ENCODE results near the gene TMEM217. TPM values are rescaled to one million over a fixed set of nuclear protein-coding genes. Genes with fewer than 3 reads are reported as not detected.

TMEM217 gene
- total RNA-seq, 1 experiment from 2014 or later, result 1.2 TPM

DNA sequence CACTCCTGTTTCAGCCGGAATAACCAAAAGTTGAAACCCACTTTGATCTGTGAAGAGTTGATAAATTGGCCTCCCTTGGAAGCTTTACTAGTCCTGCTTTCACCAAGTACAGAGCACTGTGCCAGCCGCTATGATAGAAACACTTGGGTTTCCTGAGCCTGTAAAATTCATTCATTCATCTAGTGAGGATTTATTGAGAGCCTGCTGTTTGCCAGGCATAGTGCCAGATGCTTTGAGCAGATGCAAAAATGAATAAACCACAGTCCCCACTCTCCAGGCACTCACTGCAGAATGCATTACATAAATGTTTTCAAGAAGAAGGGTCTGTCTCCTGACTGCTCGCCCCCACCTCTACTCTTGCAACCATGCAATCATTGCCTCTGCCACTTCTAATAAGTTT is 25.3 kb upstream of the TMEM217 start:
- DNase-seq (ENCODE audit: low spot score), result peak; percentile 52
- in situ Hi-C loops (cut with HindIII; ENCODE audit: low sequenced_read_pairs), result no loop called here

GRCh38 chr6:37282371-37282770 is 24.4 kb upstream of the TMEM217 start:
- DNase-seq (ENCODE audit: low spot score), result no peak
- in situ Hi-C loops (cut with HindIII; ENCODE audit: low sequenced_read_pairs), result no loop called here

DNA sequence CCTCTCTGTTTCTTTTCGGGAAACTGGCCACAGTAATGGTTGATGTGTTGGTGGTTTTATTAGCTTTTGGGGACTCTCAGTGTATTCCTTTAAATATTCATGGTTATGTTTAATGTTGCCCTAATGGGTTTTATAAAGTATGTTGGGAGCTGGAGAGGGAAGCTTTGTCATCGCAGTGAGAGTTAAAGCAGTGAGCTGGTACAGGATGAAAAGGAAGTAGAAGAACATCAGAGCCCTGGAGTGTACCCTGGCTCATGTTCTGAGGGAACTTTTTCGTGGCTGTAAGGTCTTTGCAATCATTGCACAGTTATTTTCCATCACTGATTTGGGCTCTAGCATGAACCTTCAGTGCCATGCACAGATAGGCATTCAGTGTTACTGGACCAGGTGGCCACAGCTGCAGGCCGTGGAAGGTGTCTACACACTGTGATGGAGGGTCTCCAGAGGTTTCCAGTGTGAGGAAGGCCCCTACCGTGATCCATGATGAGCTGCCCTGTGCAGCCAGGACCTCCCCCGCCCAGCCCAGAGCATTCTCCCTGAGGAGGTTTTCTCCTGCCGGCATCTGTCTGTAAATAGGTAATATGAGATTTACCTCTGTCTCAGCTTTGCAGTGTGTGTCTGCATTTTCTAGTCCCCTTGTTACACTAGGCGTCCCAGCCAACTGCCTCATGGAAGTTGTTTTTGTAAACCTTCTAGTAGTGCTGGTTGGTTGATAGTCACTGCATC is 22.4 kb upstream of the TMEM217 start:
- in situ Hi-C loops (cut with HindIII; ENCODE audit: low sequenced_read_pairs), result no loop called here
- no peak for DNase-seq (ENCODE audit: low spot score)

DNA sequence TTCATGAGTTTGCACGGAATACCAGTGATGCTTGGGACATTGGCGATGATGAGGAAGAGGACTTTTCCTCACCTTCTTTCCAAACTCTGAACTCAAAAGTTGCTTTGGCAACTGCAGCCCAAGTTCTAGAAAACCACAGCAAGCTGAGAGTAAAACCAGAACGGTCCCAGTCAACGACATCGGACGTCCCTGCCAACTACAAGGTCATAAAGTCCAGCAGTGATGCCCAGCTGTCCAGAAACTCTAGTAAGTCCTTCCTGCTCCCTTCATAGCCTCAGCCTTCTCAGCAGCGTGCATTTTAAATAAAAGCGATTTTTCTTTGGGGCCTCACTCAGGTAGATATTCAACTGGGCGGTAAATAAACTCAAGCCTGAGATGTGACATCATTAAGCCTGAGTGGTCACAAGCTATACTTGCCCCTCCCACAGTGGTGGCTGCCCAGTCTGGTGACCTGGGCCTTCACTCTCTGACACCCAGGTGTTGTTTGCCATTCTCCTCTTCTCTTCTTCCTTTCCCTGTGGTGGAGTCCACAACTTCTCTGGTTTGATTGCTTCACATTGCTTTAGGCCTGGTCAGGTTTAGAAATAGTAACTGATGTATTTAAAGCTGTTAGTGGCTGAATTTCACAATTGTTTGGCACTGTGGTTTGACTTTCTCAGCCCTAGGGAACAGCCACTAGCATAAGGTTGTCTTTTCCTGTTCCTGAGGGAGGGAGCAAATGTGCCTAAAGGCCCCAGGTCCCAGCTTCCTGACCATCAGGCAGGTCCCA is 21.6 kb upstream of the TMEM217 start:
- in situ Hi-C loops (cut with HindIII; ENCODE audit: low sequenced_read_pairs), result no loop called here
- DNase-seq (ENCODE audit: low spot score), result no peak

- in situ Hi-C loops (cut with HindIII; ENCODE audit: low sequenced_read_pairs), result no loop called here
- DNase-seq (ENCODE audit: low spot score), result no peak
Measured at GRCh38 chr6:37277001-37277409, 19.1 kb upstream of the TMEM217 start.

DNA sequence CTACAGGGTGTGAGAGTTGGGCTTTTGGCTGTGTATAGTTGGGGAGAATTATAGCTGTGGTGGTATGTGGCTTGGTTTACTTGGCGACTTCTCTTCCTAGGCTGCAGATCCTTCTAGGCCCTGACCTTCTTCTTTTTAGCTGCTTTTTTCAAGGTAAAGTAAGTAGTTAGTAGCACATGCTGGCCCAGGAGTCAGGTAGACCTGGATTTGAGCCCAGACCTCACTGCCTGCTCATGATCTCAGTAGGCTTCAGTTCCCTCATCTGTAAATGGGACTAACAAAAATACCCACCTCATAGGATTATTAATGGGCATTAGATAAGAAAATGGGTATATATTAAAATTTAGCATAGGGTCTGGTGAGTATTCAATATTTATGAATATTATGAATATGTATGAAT is 17.4 kb upstream of the TMEM217 start:
- DNase-seq (ENCODE audit: low spot score), result no peak
- in situ Hi-C loops (cut with HindIII; ENCODE audit: low sequenced_read_pairs), result no loop called here

DNA sequence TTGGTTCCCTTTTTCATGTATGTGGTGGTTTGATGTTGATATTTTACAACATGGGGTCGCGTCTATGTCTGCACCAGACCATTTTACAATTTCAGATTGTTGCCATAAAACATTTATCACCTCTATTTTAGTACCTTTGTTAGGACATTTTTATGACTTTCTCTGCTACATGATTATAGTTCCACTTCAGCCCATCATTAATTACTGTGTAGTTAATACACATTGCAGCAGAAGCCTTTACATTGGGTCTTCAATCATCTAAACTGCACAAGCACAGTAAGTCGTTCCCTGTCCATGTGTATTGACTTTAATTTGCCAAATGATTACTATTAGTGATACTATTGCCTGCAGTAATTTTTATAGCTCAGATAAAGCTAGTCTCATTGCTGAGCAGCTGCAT is 15.7 kb upstream of the TMEM217 start:
- no peak for DNase-seq (ENCODE audit: low spot score)
- in situ Hi-C loops (cut with HindIII; ENCODE audit: low sequenced_read_pairs), result no loop called here

- no peak for DNase-seq (ENCODE audit: low spot score)
- in situ Hi-C loops (cut with HindIII; ENCODE audit: low sequenced_read_pairs), result no loop called here
Measured at GRCh38 chr6:37272834-37273566, 15.1 kb upstream of the TMEM217 start.

GRCh38 chr6:37269105-37269504 is 11.2 kb upstream of the TMEM217 start:
- in situ Hi-C loops (cut with HindIII; ENCODE audit: low sequenced_read_pairs), result no loop called here
- DNase-seq (ENCODE audit: low spot score), result no peak

DNA sequence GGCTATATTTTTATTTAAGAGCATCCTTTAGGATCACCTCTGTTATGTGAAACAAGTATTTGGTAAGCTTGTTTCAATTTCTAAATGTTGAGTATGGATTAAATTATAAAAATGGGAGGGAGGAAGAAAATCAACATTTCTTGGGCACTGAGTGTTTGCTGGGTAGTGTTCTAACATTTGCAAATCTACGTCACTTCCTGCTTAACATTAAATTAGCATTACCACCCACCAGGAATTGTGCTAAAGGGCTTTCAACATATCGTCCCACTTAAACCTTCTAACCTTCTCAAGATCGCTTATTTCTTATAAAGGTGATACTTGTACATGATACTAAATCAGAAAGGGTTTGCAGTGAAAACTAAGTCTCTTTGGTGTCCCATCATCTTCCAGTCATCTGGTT is 7.9 kb upstream of the TMEM217 start:
- in situ Hi-C loops (cut with HindIII; ENCODE audit: low sequenced_read_pairs), result no loop called here
- DNase-seq (ENCODE audit: low spot score), result no peak

DNA sequence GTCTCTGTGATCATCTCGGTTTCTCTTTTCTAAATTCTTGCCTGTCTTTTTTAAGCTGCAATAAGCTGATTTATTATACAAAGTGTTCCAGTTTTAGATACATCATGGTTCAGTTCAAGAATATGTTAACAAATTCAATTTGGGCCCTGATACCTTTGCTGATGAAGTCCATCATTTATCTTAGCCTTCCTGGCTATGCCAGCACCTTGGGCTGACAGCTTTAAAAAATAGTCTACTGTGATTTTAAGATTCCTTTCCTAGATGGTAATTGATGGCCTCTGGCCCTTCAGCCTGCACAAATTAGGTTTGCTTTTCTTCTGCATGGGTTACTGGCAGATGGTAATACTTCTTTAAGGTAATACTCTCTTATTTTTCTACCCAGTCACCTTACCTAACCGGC is 7.1 kb upstream of the TMEM217 start:
- in situ Hi-C loops (cut with HindIII; ENCODE audit: low sequenced_read_pairs), result no loop called here
- DNase-seq (ENCODE audit: low spot score), result no peak

DNA sequence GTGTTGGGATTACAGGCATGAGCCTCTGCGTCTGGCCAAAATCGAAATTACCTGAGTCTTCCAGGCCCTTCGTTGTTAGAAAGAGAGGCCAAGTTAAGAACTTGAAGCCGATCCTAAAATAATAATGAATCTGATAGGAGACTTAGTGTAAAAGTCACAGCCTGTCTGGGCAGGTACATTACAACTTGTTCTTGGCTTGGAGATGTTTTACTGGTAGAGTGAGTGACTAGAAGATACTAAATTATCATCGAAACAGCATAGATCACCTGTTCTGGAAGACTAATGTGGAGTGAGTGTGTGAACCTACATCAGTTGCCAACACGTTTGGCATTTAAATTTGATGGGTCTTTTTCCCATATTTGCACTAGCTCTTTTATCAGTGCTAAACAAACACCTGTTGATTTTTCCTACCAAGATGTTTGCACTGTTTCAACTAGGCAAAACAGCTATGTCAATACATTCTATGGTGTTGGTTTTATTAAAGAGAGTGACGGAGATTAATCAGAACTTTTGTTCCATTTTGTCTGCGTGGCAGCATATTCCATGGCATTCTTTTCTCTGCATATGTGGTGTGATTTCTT is 4.6 kb upstream of the TMEM217 start:
- no peak for DNase-seq (ENCODE audit: low spot score)
- in situ Hi-C loops (cut with HindIII; ENCODE audit: low sequenced_read_pairs), result no loop called here

DNA sequence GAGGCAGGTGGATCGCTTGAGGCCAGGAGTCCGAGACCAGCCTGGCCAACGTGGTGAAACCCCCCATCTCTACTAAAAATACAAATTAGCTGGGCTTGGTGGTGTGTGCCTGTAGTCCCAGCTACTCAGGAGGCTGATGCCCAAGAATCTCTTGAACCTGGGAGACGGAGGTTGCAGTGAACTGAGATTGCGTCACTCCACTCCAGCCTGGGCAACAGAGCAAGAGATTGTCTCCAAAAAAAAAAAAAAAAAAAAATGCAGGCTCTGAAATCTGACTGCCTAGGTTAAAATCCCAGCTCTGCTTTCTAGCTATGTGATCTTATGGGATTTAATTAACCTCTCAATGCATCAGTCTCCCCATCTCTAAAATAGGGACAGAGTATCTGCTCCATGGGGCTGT is 3.3 kb upstream of the TMEM217 start:
- no peak for DNase-seq (ENCODE audit: low spot score)
- in situ Hi-C loops (cut with HindIII; ENCODE audit: low sequenced_read_pairs), result no loop called here

- DNase-seq (ENCODE audit: low spot score), result no peak
- in situ Hi-C loops (cut with HindIII; ENCODE audit: low sequenced_read_pairs), result no loop called here
Measured at GRCh38 chr6:37260444-37260843, 2.5 kb upstream of the TMEM217 start.

GRCh38 chr6:37260040-37260439 is 2.1 kb upstream of the TMEM217 start:
- no peak for DNase-seq (ENCODE audit: low spot score)
- in situ Hi-C loops (cut with HindIII; ENCODE audit: low sequenced_read_pairs), result no loop called here

DNA sequence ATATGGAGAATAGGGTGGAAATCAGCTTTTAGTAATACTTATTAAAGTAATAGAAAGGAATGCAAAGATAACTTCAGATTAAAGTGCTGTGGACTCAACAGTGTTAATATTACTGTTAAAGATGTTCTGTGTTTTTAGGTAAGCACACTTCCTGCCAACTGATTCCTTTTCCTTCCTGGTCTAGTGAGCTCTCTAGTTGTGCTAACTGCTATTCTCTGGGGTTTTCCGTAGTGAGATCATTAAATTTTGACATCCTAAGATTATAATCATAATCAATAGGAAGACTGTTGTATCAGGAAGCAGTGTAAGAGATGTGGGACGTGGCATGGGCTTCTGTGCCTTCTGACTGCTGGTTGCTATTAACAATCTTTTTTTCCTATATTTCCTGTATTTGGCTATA is 1.2 kb upstream of the TMEM217 start:
- no peak for DNase-seq (ENCODE audit: low spot score)
- in situ Hi-C loops (cut with HindIII; ENCODE audit: low sequenced_read_pairs), result no loop called here

DNA sequence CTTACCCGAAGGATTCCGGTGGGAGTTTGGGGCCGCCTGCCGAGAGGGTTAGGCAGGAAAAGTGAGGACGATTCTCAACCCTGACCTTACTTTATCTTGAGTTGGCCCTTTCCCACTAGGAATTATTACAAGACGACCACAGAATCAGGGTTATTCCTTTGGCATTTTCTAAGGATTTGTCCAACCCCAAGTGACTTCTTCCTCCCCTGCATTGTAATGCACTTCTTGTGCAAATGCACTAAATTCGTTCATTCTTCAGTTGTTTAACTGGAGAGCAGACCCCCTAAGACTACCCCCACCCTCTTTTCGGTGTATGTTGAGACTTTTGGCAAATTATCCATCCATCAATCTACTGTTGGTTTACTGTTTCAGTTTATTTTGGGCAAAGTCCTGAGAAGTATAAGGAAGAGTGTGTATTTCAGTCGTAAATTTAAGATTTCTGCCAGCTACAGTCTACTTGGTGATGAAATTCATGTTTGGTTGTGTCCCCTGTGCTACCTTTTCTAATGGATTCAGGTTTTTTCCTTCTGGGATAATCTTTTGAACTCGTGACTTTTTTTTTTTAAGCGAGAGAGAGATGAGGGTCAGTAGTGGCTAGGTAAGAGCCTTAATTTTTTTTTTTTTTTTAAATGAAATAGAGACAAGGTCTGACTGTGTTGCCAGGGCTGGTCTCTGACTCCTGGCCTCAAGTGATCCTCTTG is 611 bp upstream of the TMEM217 start:
- no peak for DNase-seq (ENCODE audit: low spot score)
- in situ Hi-C loops (cut with HindIII; ENCODE audit: low sequenced_read_pairs), result no loop called here

DNA sequence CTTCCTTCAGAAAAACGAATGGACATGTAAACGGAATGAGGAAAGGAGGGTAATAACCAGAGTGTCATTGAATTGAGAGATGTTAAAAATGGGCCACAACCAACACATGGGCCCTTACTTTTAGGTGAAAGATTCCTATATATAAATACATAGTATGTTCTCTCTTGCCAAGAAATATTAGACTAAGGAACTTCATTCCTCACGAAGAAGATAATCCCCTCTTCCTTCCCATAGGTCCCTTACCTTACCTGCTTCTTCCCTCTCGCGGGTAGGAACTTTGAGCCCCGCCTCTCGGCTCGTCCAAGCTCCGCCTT is 667 bp downstream of the TMEM217 start:
- in situ Hi-C loops (cut with HindIII; ENCODE audit: low sequenced_read_pairs), result no loop called here
- DNase-seq (ENCODE audit: low spot score), result no peak

DNA sequence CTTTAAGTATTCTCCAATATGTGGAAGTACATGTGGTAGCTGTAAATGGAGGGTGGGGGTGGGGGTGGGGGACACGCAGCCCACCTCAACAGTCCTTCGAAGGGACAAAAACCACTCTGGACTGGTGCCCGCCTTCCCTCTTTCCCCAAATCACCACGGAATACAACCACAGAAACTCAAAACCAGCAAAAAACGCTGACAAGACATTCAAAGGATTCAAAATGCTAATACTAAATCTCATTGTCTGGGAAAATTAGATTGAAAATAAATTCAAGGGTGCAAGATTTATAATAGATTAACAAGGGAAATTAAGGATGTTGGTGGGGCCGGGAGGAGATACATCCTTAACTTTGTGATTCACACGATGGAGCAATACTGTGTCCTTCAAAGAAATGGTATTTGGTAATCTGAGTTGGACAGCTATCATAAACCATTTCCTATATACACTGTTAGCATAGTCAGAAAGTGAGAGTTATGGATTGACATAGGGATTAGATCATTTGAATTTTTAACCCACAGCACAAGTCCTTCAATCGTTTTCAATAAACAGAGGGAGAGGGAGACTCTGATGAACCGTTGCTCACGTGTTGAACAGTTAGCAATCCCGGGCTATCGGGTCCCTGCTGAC is 1.1 kb downstream of the TMEM217 start:
- in situ Hi-C loops (cut with HindIII; ENCODE audit: low sequenced_read_pairs), result no loop called here
- DNase-seq (ENCODE audit: low spot score), result no peak

Data from G401 (cell line).